GM21737 (cell line): ENCODE results near the gene CRYGN.

Experiments
- ATAC-seq: cut with Tn5 transposase; IDR thresholded peaks from one replicate; pipeline ENCODE4 v1.9.1; 2021; ENCODE audit warnings: mild to moderate bottlenecking, moderate library complexity; ENCODE audit not compliant: unreplicated experiment

Gene CRYGN

DNA sequence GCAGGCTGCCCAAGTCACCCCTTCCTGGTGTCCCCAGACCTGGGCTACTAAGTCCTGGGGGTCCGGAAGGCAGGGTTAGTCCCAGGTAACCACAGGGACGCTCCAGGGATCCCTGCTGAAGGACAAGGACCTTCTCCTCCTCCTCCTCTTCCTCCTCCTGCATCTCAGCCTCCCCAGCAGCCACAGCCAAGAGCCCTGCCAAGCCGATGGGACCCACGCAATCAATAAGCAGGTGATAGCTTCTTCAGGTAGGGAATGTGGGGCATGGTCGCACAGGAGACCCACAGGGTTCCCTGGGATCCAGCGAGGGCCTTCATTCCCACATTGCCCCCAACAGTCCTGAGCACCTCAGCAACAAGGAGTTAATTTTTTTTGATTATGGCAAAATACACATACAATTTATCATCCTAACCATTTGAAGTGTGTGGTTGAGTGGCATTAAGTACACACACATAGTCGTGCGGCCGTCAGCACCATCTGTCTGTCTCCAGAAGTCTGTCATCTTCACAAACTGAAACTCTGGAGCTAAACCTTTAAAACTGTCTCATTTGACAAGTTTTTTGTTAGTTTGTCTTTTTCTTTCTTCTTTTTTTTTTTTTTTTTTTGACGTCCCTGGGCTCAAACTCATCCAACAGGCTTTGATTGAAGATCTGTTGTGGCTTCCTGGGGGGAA, 12.1 kb downstream of the CRYGN start:
- ATAC-seq = no peak

- ATAC-seq = no peak
These were observed 12.8 kb downstream of the CRYGN start for GRCh38 chr7:151426904-151427704.

DNA sequence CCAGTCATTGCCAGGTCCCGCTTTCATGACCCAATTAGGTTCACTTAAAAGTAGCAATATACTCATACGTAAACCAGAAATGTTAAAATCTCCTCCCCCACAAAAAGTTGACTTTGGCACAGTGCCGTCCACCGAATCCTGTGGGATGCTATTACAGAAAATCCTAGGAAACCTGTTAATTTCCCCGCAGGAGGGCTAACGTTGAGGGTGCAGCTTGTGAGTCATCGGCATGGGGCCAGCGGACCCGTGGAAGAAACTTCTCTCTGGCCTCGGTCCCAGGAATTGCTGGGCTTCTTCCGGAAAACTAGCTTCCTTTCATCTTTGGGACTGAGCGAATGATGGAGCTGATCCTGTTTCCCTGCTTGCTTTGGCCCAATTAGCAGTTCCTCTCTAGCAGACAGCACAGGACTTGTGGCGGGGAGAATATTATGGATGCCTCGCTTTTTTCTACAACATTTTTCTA, 13.5 kb downstream of the CRYGN start:
- no peak for ATAC-seq

DNA sequence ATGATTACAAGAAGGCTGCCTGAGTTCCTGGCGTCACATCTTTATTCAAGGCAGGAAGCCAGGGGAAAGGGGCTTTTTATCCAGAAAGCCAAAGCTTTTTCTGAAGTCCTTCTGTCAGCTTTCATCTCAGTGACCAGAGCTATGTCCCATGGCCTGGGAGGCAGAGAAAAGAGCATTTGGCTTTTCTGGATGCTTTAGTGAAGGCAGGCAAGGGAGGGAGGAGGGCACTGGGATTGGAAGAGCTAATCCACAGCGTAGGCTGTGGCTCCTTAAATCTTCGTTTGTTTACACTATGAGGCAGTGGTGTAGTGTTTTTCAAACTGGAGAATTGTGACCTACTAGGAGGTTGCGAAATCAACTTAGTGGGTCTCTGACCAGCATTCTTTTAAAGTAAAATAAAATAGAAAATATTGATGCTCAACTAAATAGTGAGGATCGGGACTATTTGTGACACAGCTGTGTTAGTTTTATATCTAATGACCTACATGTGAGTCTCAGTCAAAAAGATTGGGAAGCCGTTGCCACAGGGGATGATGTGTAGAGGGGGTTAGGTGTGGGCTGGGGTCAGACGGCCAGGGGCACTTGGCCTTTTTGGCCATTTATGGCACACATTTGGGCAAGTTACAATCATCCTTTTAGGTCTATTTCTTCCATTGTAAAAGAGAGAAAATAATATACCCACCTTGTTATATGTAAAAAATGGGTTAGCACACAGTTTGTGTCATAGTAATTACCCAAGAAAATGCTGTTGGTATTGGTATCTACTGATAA, 14.1 kb downstream of the CRYGN start:
- ATAC-seq = no peak

GRCh38 chr7:151424799-151425198, 15.1 kb downstream of the CRYGN start:
- no peak for ATAC-seq

- no peak for ATAC-seq
These were observed 16.0 kb downstream of the CRYGN start for GRCh38 chr7:151423936-151424335.

DNA sequence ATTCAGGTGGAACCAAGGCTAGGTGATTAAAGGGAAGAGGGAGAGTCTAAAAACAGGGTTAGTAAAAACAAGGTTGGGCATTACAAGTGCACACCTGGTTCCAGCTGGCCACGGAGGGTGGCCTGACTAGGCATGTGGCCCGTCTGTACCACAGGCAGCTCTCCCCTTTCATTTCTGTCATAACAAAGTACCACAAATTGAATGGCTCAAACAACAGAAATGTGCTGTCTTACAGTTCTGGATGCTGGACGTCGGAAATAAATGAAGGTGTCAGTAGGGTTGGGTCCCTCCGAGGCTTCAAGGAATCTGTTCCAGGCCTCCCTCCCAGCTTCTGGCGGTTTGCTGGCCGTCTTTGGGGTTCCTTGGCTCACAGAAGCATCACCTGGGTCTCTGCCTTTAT, 16.7 kb downstream of the CRYGN start:
- no peak for ATAC-seq

DNA sequence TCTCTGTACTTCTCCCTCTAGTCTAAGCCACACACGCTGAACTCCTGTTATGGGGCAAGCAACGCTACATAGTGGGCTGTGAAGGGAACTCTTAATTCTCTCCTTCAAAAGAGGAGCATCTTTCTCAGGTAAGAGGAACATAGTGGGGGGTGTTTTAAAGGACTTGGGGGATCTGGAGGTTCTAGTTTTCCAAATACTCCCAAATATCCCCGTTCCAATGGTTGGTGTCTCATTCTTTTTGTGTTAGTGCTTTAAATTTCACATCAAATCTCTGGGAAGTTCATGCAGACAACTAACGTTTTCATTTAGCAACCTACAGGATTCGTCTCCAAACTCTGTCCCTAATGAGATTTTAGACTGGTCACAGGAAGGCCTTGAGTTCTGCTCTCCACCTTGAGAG, 17.7 kb downstream of the CRYGN start:
- ATAC-seq = no peak

- ATAC-seq = no peak
These were observed 19.8 kb downstream of the CRYGN start for GRCh38 chr7:151420144-151420543.

GRCh38 chr7:151416941-151417315, 23.0 kb downstream of the CRYGN start:
- ATAC-seq = no peak

GRCh38 chr7:151416112-151416940, 23.6 kb downstream of the CRYGN start:
- ATAC-seq = no peak

GRCh38 chr7:151415375-151416105, 24.4 kb downstream of the CRYGN start:
- no peak for ATAC-seq

GRCh38 chr7:151413241-151413640, 26.7 kb downstream of the CRYGN start:
- ATAC-seq = no peak

GRCh38 chr7:151412318-151412717, 27.6 kb downstream of the CRYGN start:
- ATAC-seq = no peak

- no peak for ATAC-seq
These were observed 28.4 kb downstream of the CRYGN start for GRCh38 chr7:151411551-151411950.

DNA sequence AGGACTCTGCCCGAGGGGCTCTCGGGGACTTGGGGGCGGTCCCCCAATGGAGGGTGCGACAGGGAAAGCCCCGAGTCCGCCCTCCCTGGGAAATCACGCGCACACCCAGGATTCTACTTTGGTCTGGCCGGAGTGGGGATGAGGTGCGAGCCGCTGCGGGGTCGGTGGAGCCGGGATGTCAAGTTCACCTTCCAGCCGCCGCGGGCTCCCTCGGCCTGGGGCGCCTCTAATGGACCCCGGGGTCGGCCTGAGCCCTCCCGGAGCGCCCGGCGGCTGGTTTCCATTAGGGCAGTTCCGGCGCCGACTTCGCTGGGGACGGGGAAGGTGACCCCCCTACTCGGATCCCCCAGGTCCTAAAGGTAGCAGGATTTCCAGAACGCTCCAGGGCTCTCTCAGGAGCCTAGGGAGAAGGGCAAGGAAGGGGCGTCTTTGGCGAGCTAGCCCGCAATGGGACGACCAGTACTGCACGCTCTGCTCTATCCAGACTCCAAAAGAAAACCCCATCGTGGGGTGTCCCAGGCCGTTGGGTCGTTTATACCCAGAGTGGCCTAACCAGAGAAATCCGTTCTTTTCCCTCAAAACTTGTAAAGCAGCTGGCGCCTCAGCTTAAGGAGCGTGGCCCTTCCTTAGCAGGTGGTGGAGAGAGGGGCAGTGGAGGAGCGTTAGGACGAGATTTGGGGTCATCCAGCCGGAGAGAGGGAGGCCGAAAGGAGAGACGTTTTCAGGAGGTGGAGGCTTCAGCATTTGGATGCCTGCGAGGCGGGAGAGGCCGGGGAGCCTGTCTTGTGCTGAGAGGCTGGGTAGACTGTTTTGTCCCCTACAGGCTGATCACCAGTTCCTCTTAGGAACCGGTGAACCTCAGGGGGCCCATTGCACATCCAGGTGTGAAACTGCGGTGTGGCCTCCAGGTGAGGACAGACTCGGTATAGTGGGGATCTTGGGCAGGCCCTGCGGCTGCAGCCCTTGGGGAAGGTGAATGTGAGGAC, 29.2 kb downstream of the CRYGN start:
- ATAC-seq = no peak

DNA sequence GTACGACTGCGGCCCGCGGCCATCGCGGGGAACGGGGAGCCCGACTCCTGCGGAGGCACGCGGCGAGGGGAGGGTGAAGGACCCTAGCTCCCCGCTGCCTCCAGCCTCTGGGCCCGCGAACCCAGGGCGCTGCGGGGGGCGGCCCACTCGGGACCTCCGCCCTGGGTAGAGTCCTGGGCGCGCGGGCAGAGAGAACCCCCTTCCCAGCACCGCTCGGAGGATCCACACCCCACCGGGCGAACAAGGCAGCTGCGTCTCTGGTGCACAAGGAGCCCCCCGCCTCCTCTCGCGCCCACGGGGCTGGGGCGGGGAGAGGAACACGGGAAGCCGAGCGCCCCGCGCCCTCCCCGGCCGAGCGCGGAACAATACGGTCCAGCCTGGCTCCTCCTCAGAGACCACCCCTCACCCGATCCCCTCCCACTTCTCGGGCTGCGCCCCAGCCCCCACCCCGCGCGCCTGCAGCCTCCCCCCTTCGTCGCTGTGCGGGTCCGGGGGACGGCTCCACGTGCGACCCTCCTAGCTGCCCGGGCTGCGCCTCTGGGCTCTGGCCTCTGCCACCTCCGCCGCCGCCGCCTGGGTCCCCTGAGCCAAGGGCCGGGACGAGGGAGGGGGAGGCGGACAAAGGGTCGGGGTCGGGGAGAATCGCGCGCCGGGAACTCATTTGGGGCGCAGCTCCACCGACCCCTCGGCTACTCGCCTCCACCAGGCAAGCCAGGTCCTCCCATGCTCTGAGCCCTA, 30.1 kb downstream of the CRYGN start, which contains the start of gene WDR86:
Gene WDR86, minus strand, starts transcription at position 372 of the 738 bp plus-strand sequence. CDS start 449 bp downstream, outside the sequence.
- ATAC-seq = no peak
